Smooth muscle cell (in vitro differentiated cells): ENCODE results near the gene KCP. TPM values are rescaled to one million over a fixed set of nuclear protein-coding genes. Genes with fewer than 3 reads are reported as not detected.
A peak's percentile ranks its signal among the peaks of the same experiment; 100 is the strongest.

ENCODE experiments used
- DNase-seq: peaks from one replicate; lab custom pipeline; 2025; ENCODE audit not compliant: unreplicated experiment; lab: John Stamatoyannopoulos, UW
- H2AFZ ChIP-seq: fragments of 200-600 bp; sonication (generic); 2 replicates; pipeline ENCODE4 v1.6.0; 2016; ENCODE audit warnings: antibody characterized with exemption, low read depth, mild to moderate bottlenecking
- H3F3A ChIP-seq: fragments of 200-600 bp; sonication (generic); 2 replicates; pipeline ENCODE4 v1.6.0; 2017; ENCODE audit warnings: antibody characterized with exemption, low read depth
- H3K27ac ChIP-seq: fragments of 200-600 bp; sonication (generic); 2 replicates; pipeline ENCODE4 v1.5.1; 2016; ENCODE audit warnings: low read depth, mild to moderate bottlenecking
- H3K27me3 ChIP-seq: fragments of 200-600 bp; sonication (generic); 2 replicates; pipeline ENCODE4 v1.6.1; 2016; ENCODE audit warnings: low read depth, mild to moderate bottlenecking
- H3K36me3 ChIP-seq: fragments of 200-600 bp; sonication (generic); 2 replicates; pipeline ENCODE4 v1.5.1; 2016; ENCODE audit warnings: low read depth
- H3K4me1 ChIP-seq: fragments of 200-600 bp; sonication (generic); 2 replicates; pipeline ENCODE4 v1.5.1; 2016; ENCODE audit warnings: low read depth
- H3K4me2 ChIP-seq: fragments of 200-600 bp; sonication (generic); 2 replicates; pipeline ENCODE4 v1.6.0; 2016; ENCODE audit warnings: mild to moderate bottlenecking
- H3K4me3 ChIP-seq: fragments of 200-600 bp; sonication (generic); 2 replicates; pipeline ENCODE4 v1.5.1; 2016; ENCODE audit warnings: mild to moderate bottlenecking
- H3K79me2 ChIP-seq: fragments of 200-600 bp; sonication (generic); 2 replicates; pipeline ENCODE4 v1.6.0; 2016; ENCODE audit warnings: low read depth, mild to moderate bottlenecking
- H3K9ac ChIP-seq: fragments of 200-600 bp; sonication (generic); 2 replicates; pipeline ENCODE4 v1.6.0; 2016; ENCODE audit warnings: low read depth
- H3K9me3 ChIP-seq: fragments of 200-600 bp; sonication (generic); replicated peaks from 2 replicates; pipeline ENCODE4 v1.5.1; 2016; ENCODE audit warnings: low read depth
- H4K20me1 ChIP-seq: fragments of 200-600 bp; sonication (generic); 2 replicates; pipeline ENCODE4 v1.6.0; 2016; ENCODE audit warnings: low read depth
- WGBS: methylation state at CpG from one replicate; pipeline ENCODE4 v1.1.7; 2016; ENCODE audit warnings: low lambda C conversion rate; 5-methylcytosine and 5-hydroxymethylcytosine counted together
- polyA plus RNA-seq: library from polyadenylated mRNA; unstranded; fragments of >200 nt; fragmentation: Nextera tagmentation; extraction: Ambion mirVana; gene quantifications from 2 replicates; pipeline ENCODE4 v1.2.1, GENCODE V29; 2016
- total RNA-seq: library from RNA; depleted of rRNA; stranded (reverse); fragments of >200 nt; gene quantifications from 2 replicates; pipeline ENCODE4 v1.2.3, GENCODE V29; 2014
- TF ChIP-seq, protein P1 (sequence below): fragments of 200-600 bp; sonication (generic); IDR thresholded peaks from 2 replicates; pipeline ENCODE4 v1.5.1; 2017; ENCODE audit warnings: borderline replicate concordance, mild to moderate bottlenecking, antibody characterized with exemption; ENCODE audit not compliant: insufficient read depth, poor library complexity, severe bottlenecking

The KCP gene
- total and polyA plus RNA-seq, 2 experiments from 2014 or later: 0.99 to 4.5 TPM

DNA sequence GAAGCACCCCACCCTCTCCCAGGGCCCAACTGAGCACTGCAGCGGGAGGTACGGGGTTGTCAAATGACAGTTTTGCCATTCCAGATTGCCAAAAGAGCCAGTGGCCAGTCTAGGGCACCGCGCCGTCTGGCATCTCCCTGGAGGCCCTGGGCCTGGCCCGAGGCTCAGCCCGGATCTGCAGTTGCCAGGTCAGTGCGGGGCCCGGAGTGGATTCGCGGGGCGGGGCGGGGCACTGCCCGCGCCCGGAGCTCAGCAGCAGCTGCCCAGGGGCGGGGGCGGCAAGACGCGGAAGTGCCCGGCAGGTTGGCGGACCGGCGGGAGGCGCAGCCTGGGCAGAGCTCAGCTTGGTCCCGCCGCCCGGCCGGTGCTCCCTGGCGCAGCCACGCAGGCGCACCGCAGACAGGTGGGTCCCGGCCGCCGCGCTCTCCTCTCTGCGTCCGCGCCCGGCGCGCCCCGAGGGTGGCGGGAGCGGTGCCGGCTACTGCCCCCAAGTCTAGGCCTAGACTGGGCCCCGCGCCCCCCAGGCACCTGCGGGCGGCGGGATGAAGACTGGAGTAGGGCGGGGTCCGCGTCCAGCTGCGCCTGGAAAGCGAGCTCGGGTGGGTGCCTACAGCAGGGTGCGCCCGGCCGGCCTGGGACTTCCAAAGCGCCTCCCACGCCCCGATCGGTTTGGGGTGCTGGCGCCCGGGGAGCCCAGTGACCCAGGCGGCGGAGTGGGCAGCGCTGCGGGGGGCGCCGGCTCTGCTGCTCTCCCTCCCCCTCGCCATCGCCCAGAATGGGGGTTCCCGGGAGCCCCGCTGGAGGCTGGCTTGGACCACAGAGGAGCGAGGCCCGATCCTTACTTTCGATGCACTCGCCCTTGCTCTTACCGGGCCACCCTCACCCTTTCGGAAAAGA is 27.4 kb upstream of the KCP start, which contains the start of gene IRF5:
IRF5 (plus strand) TSS at position 281 of the 897 bp plus-strand sequence. CDS start 4,155 bp downstream, outside the sequence.
- H3K9me3 ChIP-seq: no peaks in the 10 kb centered on the region
- WGBS: 5% methylated on average over 64 of the region's 83 CpGs
- H3K9ac ChIP-seq: no peak within 1 kb of the TSS
- H3K4me1 ChIP-seq: no peaks in the 10 kb centered on the region
- no peak for DNase-seq
- no peaks in the 10 kb centered on the region for H3K36me3 ChIP-seq
- no peaks in the 10 kb centered on the region for H3K79me2 ChIP-seq
- TF ChIP-seq, protein P1, sequence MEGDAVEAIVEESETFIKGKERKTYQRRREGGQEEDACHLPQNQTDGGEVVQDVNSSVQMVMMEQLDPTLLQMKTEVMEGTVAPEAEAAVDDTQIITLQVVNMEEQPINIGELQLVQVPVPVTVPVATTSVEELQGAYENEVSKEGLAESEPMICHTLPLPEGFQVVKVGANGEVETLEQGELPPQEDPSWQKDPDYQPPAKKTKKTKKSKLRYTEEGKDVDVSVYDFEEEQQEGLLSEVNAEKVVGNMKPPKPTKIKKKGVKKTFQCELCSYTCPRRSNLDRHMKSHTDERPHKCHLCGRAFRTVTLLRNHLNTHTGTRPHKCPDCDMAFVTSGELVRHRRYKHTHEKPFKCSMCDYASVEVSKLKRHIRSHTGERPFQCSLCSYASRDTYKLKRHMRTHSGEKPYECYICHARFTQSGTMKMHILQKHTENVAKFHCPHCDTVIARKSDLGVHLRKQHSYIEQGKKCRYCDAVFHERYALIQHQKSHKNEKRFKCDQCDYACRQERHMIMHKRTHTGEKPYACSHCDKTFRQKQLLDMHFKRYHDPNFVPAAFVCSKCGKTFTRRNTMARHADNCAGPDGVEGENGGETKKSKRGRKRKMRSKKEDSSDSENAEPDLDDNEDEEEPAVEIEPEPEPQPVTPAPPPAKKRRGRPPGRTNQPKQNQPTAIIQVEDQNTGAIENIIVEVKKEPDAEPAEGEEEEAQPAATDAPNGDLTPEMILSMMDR: no peak
- H4K20me1 ChIP-seq: no peaks in the 10 kb centered on the region
- H3K27ac ChIP-seq: no peak within 1 kb of the TSS
- peak within 1 kb of the TSS; percentile 50 for H3K4me3 ChIP-seq
- peaks cover 73% of the 10 kb centered on the region for H3K27me3 ChIP-seq
- peak within 1 kb of the TSS; percentile 37 for H2AFZ ChIP-seq
- H3F3A ChIP-seq: no peaks in the 10 kb centered on the region
- peak within 1 kb of the TSS; percentile 96 for H3K4me2 ChIP-seq

DNA sequence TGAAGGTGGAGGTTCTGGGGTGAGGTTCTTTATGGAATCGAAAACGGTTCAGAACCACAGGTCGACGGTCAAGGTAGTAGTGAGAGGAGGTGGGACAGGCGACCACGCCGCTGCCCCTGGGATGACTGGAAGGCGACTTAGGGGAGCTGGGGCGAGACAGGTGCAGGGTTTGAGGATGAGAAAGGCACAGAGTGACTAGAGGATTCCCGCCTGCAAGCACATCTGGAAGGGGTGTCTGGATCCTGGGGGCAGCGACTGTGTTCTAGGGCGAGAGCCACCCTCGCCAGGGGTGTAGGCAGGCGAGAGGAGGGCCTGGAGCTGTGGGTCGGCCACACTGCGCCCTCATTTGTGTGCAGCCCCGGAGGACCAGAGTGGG is 26.8 kb upstream of the KCP start:
- H3K36me3 ChIP-seq: no peaks in the 10 kb centered on the region
- H3F3A ChIP-seq: no peaks in the 10 kb centered on the region
- H3K27me3 ChIP-seq: peaks cover 73% of the 10 kb centered on the region
- 76% methylated on average over 17 of the region's 17 CpGs for WGBS
- H3K9ac ChIP-seq: no peak overlapping the region
- H3K79me2 ChIP-seq: no peaks in the 10 kb centered on the region
- peak overlapping the region; percentile 50 for H3K4me3 ChIP-seq
- no peak overlapping the region for H2AFZ ChIP-seq
- no peaks in the 10 kb centered on the region for H4K20me1 ChIP-seq
- no peak overlapping the region for H3K27ac ChIP-seq
- no peak for DNase-seq
- H3K4me1 ChIP-seq: no peaks in the 10 kb centered on the region
- H3K4me2 ChIP-seq: no peak overlapping the region
- TF ChIP-seq, protein P1: no peak
- no peaks in the 10 kb centered on the region for H3K9me3 ChIP-seq

DNA sequence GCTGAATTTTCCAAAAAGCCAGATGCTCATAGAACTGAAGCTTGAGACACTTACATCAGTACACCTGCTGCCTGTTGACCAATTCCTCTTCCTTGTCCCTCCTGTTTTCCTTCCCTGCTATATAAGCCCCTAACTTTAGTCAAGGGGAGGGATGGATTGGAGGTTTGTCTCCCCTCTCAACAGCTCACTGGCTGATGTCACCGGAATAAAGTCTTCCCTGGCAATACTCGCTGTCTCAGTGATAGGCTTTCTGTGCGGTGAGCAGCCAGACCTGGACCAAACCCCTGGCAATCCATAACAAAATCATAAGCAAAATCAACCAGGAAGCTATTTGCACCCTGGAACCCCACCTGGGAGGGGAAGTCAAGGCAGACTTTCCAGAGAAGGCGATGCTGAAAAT is 26.3 kb upstream of the KCP start:
- Histone ChIP-seq H3K36me3 (no peaks in the 10 kb centered on the region), H3K9me3 (no peaks in the 10 kb centered on the region), H3K9ac (no peak overlapping the region), H3K4me3 (no peak overlapping the region), H3K4me1 (no peaks in the 10 kb centered on the region), H3K27me3 (peaks cover 73% of the 10 kb centered on the region), H3F3A (no peaks in the 10 kb centered on the region), H3K27ac (no peak overlapping the region), H4K20me1 (no peaks in the 10 kb centered on the region), H3K79me2 (no peaks in the 10 kb centered on the region), H3K4me2 (no peak overlapping the region), H2AFZ (no peak overlapping the region)
- no peak for DNase-seq
- WGBS: 97% methylated on average over 4 of the region's 4 CpGs
- TF ChIP-seq, protein P1: no peak
